Measurements from ENCODE around the gene SH2B2.

DNA sequence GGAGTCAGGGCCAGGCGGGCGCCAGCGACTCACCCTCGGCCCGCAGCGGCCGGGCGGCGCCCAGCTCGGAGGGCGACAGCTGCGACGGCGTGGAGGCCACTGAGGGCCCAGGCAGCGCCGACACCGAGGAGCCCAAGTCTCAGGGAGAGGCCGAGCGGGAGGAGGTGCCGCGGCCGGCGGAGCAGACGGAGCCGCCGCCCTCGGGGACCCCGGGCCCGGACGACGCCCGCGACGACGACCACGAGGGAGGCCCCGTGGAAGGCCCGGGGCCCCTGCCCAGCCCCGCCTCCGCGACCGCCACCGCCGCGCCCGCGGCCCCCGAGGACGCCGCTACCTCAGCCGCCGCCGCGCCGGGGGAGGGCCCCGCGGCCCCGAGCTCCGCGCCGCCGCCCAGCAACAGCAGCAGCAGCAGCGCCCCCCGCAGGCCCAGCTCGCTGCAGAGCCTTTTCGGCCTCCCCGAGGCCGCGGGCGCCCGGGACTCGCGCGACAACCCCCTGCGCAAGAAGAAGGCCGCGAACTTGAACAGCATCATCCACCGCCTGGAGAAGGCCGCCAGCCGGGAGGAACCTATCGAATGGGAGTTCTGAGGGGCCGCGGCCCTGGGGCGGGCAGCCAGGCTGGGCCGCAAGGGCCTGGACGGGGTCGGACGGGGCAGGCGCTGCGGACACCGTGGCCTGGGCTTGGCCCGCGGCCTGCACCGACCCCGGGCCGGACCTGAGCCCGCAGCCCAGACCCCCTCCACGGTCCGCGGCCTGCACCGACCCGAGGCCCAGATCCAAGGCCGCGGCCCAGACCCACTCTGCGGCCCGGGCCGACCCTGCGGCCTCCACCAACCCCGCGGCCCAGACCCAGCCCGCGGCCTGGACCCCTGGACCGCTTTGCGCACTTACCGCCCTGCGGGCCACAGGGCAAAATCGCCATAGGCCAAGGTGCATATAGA is 37.9 kb upstream of the SH2B2 start:
- no peak for TF ChIP-seq POLR2A (IDR thresholded peaks at IDR 0.05)
- TF ChIP-seq, protein P1, sequence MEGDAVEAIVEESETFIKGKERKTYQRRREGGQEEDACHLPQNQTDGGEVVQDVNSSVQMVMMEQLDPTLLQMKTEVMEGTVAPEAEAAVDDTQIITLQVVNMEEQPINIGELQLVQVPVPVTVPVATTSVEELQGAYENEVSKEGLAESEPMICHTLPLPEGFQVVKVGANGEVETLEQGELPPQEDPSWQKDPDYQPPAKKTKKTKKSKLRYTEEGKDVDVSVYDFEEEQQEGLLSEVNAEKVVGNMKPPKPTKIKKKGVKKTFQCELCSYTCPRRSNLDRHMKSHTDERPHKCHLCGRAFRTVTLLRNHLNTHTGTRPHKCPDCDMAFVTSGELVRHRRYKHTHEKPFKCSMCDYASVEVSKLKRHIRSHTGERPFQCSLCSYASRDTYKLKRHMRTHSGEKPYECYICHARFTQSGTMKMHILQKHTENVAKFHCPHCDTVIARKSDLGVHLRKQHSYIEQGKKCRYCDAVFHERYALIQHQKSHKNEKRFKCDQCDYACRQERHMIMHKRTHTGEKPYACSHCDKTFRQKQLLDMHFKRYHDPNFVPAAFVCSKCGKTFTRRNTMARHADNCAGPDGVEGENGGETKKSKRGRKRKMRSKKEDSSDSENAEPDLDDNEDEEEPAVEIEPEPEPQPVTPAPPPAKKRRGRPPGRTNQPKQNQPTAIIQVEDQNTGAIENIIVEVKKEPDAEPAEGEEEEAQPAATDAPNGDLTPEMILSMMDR (IDR thresholded peaks at IDR 0.05 in 4 of 5, conservative IDR thresholded peaks at IDR 0.05 in 1 of 5) = no peak

All from gastrocnemius medialis (tissue), 4 donors.